Caco-2 (cell line): ENCODE data around the gene DYNC2I2. TPM values are rescaled to one million over a fixed set of nuclear protein-coding genes. Genes with fewer than 3 reads are reported as not detected.

Experiments
- BruUV-seq: library from RNA; stranded (reverse); fragments of 400-500 nt; replicated peaks from 2 replicates; lab custom pipeline; 2021; lab: Mats Ljungman, UMichigan
- CTCF ChIA-PET: fragments of 300-600 bp; sonication (Branson Sonifier 250); formaldehyde crosslinking; loops from one replicate; lab custom pipeline; 2022; ENCODE audit warnings: antibody characterized with exemption; lab: Charles Lee
- POLR2A ChIA-PET: fragments of 300-600 bp; sonication (Branson Sonifier 250); formaldehyde crosslinking; loops from one replicate; lab custom pipeline; 2022; ENCODE audit warnings: antibody characterized with exemption; lab: Charles Lee
- DNase-seq, 2 experiments: peaks; one replicate each; pipeline versions ENCODE4 v3.0.0 to v3.0.0-alpha.2; 2020 to 2022
- H3K27me3 ChIP-seq: replicated peaks from 2 replicates; pipeline ENCODE4 v1.6.0; 2011; ENCODE audit warnings: low read length; ENCODE audit not compliant: control insufficient read depth, insufficient read depth
- H3K36me3 ChIP-seq: 2 replicates; pipeline ENCODE4 v1.5.1; 2011; ENCODE audit warnings: low read length; ENCODE audit not compliant: control insufficient read depth, insufficient read depth
- H3K4me1 ChIP-seq: fragments of 250-450 bp; sonication (Bioruptor Pico); 2 replicates; pipeline ENCODE4 v1.5.1; 2020; ENCODE audit warnings: mild to moderate bottlenecking
- H3K4me3 ChIP-seq: 2 replicates; pipeline ENCODE4 v1.5.1; 2011; ENCODE audit warnings: low read depth, mild to moderate bottlenecking, control low read depth, low read length
- H3K9me3 ChIP-seq: fragments of 250-450 bp; sonication (Bioruptor Pico); 2 replicates; pipeline ENCODE4 v1.5.1; 2020; ENCODE audit warnings: mild to moderate bottlenecking, moderate library complexity
- H3K27ac Mint-ChIP-seq: one replicate; pipeline ENCODE4 v1.8.0; 2022; ENCODE audit warnings: mixed read lengths; ENCODE audit not compliant: unreplicated experiment
- H3K27me3 Mint-ChIP-seq: one replicate; pipeline ENCODE4 v1.8.0; 2022; ENCODE audit warnings: mixed read lengths; ENCODE audit not compliant: insufficient read depth, unreplicated experiment
- H3K36me3 Mint-ChIP-seq: one replicate; pipeline ENCODE4 v1.8.0; 2022; ENCODE audit warnings: mild to moderate bottlenecking, mixed read lengths; ENCODE audit not compliant: insufficient read depth, unreplicated experiment
- H3K4me1 Mint-ChIP-seq: one replicate; pipeline ENCODE4 v1.8.0; 2022; ENCODE audit warnings: low read depth, mixed read lengths; ENCODE audit not compliant: unreplicated experiment
- H3K4me3 Mint-ChIP-seq: one replicate; pipeline ENCODE4 v1.8.0; 2022; ENCODE audit warnings: mild to moderate bottlenecking, moderate library complexity, mixed read lengths; ENCODE audit not compliant: unreplicated experiment
- H3K9me3 Mint-ChIP-seq: one replicate; pipeline ENCODE4 v1.8.0; 2022; ENCODE audit warnings: mixed read lengths; ENCODE audit not compliant: unreplicated experiment
- CTCF ChIP-seq, 2 experiments: fragments of 200-600 bp in 1 of 2; IDR thresholded peaks; 1 replicate in 1 of 2; 2 replicates in 1 of 2; pipeline versions ENCODE4 v1.5.1 to v1.8.0; 2011 to 2022; ENCODE audit warnings: antibody characterized with exemption in 1 of 2, control low read depth in 1 of 2, inconsistent platforms in 1 of 2, low read depth in 1 of 2, low read length in 1 of 2, mild to moderate bottlenecking in 1 of 2, moderate library complexity in 1 of 2; ENCODE audit not compliant: insufficient read depth in 1 of 2, severe bottlenecking in 1 of 2, unreplicated experiment in 1 of 2
- intact Hi-C: fragments of 100-400 bp; cut with micrococcal nuclease; formaldehyde crosslinking; loops from one replicate; pipeline ENCODE4 v1.10.0; 2022; ENCODE audit not compliant: unreplicated experiment
- total RNA-seq: library from RNA; stranded (reverse); gene quantifications from 2 replicates; pipeline ENCODE4 v1.2.3, GENCODE V29; 2022

Gene DYNC2I2
- total RNA-seq, 1 experiment from 2014 or later = 80.8 TPM

GRCh38 chr9:128619779-128620178 is 36.9 kb downstream of the DYNC2I2 start:
- TF ChIP-seq CTCF (IDR thresholded peaks at IDR 0.05; ENCODE audit: insufficient read depth in 1 of 2, low read depth in 1 of 2, low read length in 1 of 2, severe bottlenecking in 1 of 2, unreplicated experiment in 1 of 2) = no peak
- intact Hi-C loops = no loop called here
- H3K27ac Mint-ChIP-seq = no peak overlapping the region
- BruUV-seq = no TSS peak
- H3K4me3 Mint-ChIP-seq = no peak overlapping the region
- Histone ChIP-seq H3K4me1 (no peaks in the 10 kb centered on the region), H3K9me3 (no peaks in the 10 kb centered on the region), H3K27me3 (no peaks in the 10 kb centered on the region), H3K4me3 (no peak overlapping the region), H3K36me3 (peaks cover 16% of the 10 kb centered on the region)
- ChIA-PET CTCF (no interaction called here), POLR2A (no interaction called here)
- DNase-seq = no peak
- H3K36me3 Mint-ChIP-seq = peaks cover 93% of the 10 kb centered on the region
- H3K4me1 Mint-ChIP-seq = no peaks in the 10 kb centered on the region
- H3K9me3 Mint-ChIP-seq = no peaks in the 10 kb centered on the region
- H3K27me3 Mint-ChIP-seq = no peaks in the 10 kb centered on the region

GRCh38 chr9:128619127-128619526 is 37.5 kb downstream of the DYNC2I2 start:
- ChIA-PET POLR2A (no interaction called here), CTCF (no interaction called here)
- no peak for TF ChIP-seq CTCF (IDR thresholded peaks at IDR 0.05; ENCODE audit: insufficient read depth in 1 of 2, low read depth in 1 of 2, low read length in 1 of 2, severe bottlenecking in 1 of 2, unreplicated experiment in 1 of 2)
- Histone ChIP-seq H3K4me1 (no peaks in the 10 kb centered on the region), H3K9me3 (no peaks in the 10 kb centered on the region), H3K27me3 (no peaks in the 10 kb centered on the region), H3K4me3 (no peak overlapping the region), H3K36me3 (peaks cover 13% of the 10 kb centered on the region)
- H3K27me3 Mint-ChIP-seq = no peaks in the 10 kb centered on the region
- peaks cover 93% of the 10 kb centered on the region for H3K36me3 Mint-ChIP-seq
- H3K4me3 Mint-ChIP-seq = no peak overlapping the region
- BruUV-seq = no TSS peak
- DNase-seq = no peak
- no peak overlapping the region for H3K27ac Mint-ChIP-seq
- no peaks in the 10 kb centered on the region for H3K4me1 Mint-ChIP-seq
- no peaks in the 10 kb centered on the region for H3K9me3 Mint-ChIP-seq
- intact Hi-C loops = no loop called here

GRCh38 chr9:128617943-128618342 is 38.7 kb downstream of the DYNC2I2 start:
- CTCF ChIA-PET = interaction anchor here (0.6 kb wide), 1 partner anchor 174 kb away, joined by 4 read pairs; no protein-coding TSS in a partner anchor
- no peaks in the 10 kb centered on the region for H3K4me1 ChIP-seq
- H3K4me3 ChIP-seq = no peak overlapping the region
- no peaks in the 10 kb centered on the region for H3K9me3 ChIP-seq
- Mint-ChIP-seq H3K36me3 (peaks cover 95% of the 10 kb centered on the region), H3K4me1 (no peaks in the 10 kb centered on the region), H3K9me3 (no peaks in the 10 kb centered on the region), H3K27ac (no peak overlapping the region), H3K4me3 (no peak overlapping the region), H3K27me3 (no peaks in the 10 kb centered on the region)
- no TSS peak for BruUV-seq
- peaks cover 13% of the 10 kb centered on the region for H3K36me3 ChIP-seq
- no peak for TF ChIP-seq CTCF (IDR thresholded peaks at IDR 0.05; ENCODE audit: insufficient read depth in 1 of 2, low read depth in 1 of 2, low read length in 1 of 2, severe bottlenecking in 1 of 2, unreplicated experiment in 1 of 2)
- intact Hi-C loops = no loop called here
- POLR2A ChIA-PET = no interaction called here
- H3K27me3 ChIP-seq = no peaks in the 10 kb centered on the region
- no peak for DNase-seq
